ENCODE data around the gene CCDC14. TPM values are rescaled to one million over a fixed set of nuclear protein-coding genes. Genes with fewer than 3 reads are reported as not detected.

Gene CCDC14
- total and polyA plus RNA-seq, 2 experiments from 2014 or later = 52.5 to 113 TPM

GRCh38 chr3:123934250-123934649 is 26.8 kb downstream of the CCDC14 start:
- no peaks in the 10 kb centered on the region for H3F3A ChIP-seq (replicated peaks; ENCODE audit: low read depth)
- H3K27ac Mint-ChIP-seq = no peak overlapping the region
- no peak overlapping the region for H3K4me3 Mint-ChIP-seq
- H3K36me3 Mint-ChIP-seq (ENCODE audit: low read depth) = peaks cover 50% of the 10 kb centered on the region
- no peaks in the 10 kb centered on the region for H3K79me2 ChIP-seq (replicated peaks; ENCODE audit: insufficient read depth)
- no peak overlapping the region for H3K27ac ChIP-seq (ENCODE audit: low read depth)
- peaks cover 13% of the 10 kb centered on the region for H3K36me3 ChIP-seq (ENCODE audit: insufficient read depth)
- H3K9me2 ChIP-seq (ENCODE audit: insufficient read depth) = no peaks in the 10 kb centered on the region
- TF ChIP-seq STAT1 (IDR thresholded peaks at IDR 0.05; ENCODE audit: unreplicated experiment) = no peak
- no peak for TF ChIP-seq ZNF114 (CRISPR knock-in tag; IDR thresholded peaks at IDR 0.05)
- TF ChIP-seq POLR2AphosphoS5 (IDR thresholded peaks at IDR 0.05; ENCODE audit: low read depth) = no peak
- H4K20me1 ChIP-seq (replicated peaks; ENCODE audit: insufficient read depth) = no peaks in the 10 kb centered on the region
- no peaks in the 10 kb centered on the region for H3K4me1 Mint-ChIP-seq
- no peaks in the 10 kb centered on the region for H3K27me3 ChIP-seq (ENCODE audit: insufficient read depth)
- H3K9me3 Mint-ChIP-seq = no peaks in the 10 kb centered on the region
- DNase-seq (ENCODE audit: low spot score) = no peak
- H3K4me3 ChIP-seq = no peak overlapping the region
- H3K4me1 ChIP-seq (ENCODE audit: insufficient read depth) = no peaks in the 10 kb centered on the region
- no peak overlapping the region for H3K4me2 ChIP-seq
- ATAC-seq = no peak
- no peak overlapping the region for H2AFZ ChIP-seq
- no peaks in the 10 kb centered on the region for H3K27me3 Mint-ChIP-seq (ENCODE audit: insufficient read depth, low read depth, poor library complexity)

DNA sequence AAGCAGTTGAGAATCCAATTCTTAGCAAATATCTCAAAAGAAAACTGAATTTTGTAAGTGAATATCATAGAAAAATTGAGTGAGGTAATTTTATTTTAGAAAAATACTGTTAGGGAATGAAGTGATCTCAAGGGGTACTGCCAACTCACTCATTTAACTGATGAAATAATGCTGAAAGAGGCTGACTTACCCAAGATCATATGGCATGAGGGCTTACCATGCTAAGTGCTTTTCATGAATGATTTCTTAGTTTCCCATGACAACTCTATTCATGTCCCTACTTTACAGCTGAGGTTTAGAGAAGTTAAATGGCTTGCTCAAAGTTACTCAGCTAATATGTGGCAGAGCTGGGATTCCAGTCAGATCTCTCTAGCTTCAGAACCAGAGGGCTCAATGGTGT is 30.6 kb downstream of the CCDC14 start:
- no peaks in the 10 kb centered on the region for H3K9me3 Mint-ChIP-seq
- no peaks in the 10 kb centered on the region for H3K27me3 Mint-ChIP-seq (ENCODE audit: insufficient read depth, low read depth, poor library complexity)
- Histone ChIP-seq H3K9me2 (ENCODE audit: insufficient read depth) (no peaks in the 10 kb centered on the region), H2AFZ (no peak overlapping the region), H3K36me3 (ENCODE audit: insufficient read depth) (peaks cover 13% of the 10 kb centered on the region), H3F3A (replicated peaks; ENCODE audit: low read depth) (no peaks in the 10 kb centered on the region), H3K4me2 (no peak overlapping the region), H3K4me1 (ENCODE audit: insufficient read depth) (no peaks in the 10 kb centered on the region), H3K79me2 (replicated peaks; ENCODE audit: insufficient read depth) (no peaks in the 10 kb centered on the region), H3K27me3 (ENCODE audit: insufficient read depth) (no peaks in the 10 kb centered on the region), H4K20me1 (replicated peaks; ENCODE audit: insufficient read depth) (no peaks in the 10 kb centered on the region), H3K4me3 (no peak overlapping the region), H3K27ac (ENCODE audit: low read depth) (no peak overlapping the region)
- no peaks in the 10 kb centered on the region for H3K4me1 Mint-ChIP-seq
- H3K36me3 Mint-ChIP-seq (ENCODE audit: low read depth) = peaks cover 51% of the 10 kb centered on the region
- no peak overlapping the region for H3K27ac Mint-ChIP-seq
- ATAC-seq = no peak
- no peak for TF ChIP-seq JUNB (IDR thresholded peaks at IDR 0.05; ENCODE audit: unreplicated experiment)
- TF ChIP-seq STAT1 (IDR thresholded peaks at IDR 0.05; ENCODE audit: unreplicated experiment) = no peak
- TF ChIP-seq POLR2AphosphoS5 (IDR thresholded peaks at IDR 0.05; ENCODE audit: low read depth) = no peak
- TF ChIP-seq EZH2 (IDR thresholded peaks at IDR 0.05; ENCODE audit: low read depth, unreplicated experiment) = no peak
- TF ChIP-seq NANOG (IDR thresholded peaks at IDR 0.05; ENCODE audit: borderline replicate concordance) = no peak
- H3K4me3 Mint-ChIP-seq = no peak overlapping the region
- DNase-seq (ENCODE audit: low spot score) = no peak

GRCh38 chr3:123929325-123929724 is 31.7 kb downstream of the CCDC14 start:
- Mint-ChIP-seq H3K36me3 (ENCODE audit: low read depth) (peaks cover 57% of the 10 kb centered on the region), H3K27ac (no peak overlapping the region), H3K27me3 (ENCODE audit: insufficient read depth, low read depth, poor library complexity) (no peaks in the 10 kb centered on the region), H3K4me1 (no peaks in the 10 kb centered on the region), H3K4me3 (no peak overlapping the region), H3K9me3 (no peaks in the 10 kb centered on the region)
- ATAC-seq = no peak
- Histone ChIP-seq H3K4me1 (ENCODE audit: insufficient read depth) (no peaks in the 10 kb centered on the region), H3K27ac (ENCODE audit: low read depth) (no peak overlapping the region), H3K4me3 (no peak overlapping the region), H3K79me2 (replicated peaks; ENCODE audit: insufficient read depth) (no peaks in the 10 kb centered on the region), H3K9me2 (ENCODE audit: insufficient read depth) (no peaks in the 10 kb centered on the region), H3F3A (replicated peaks; ENCODE audit: low read depth) (no peaks in the 10 kb centered on the region), H3K36me3 (ENCODE audit: insufficient read depth) (peaks cover 13% of the 10 kb centered on the region), H2AFZ (no peak overlapping the region), H4K20me1 (replicated peaks; ENCODE audit: insufficient read depth) (no peaks in the 10 kb centered on the region), H3K27me3 (ENCODE audit: insufficient read depth) (no peaks in the 10 kb centered on the region), H3K4me2 (no peak overlapping the region)
- DNase-seq (ENCODE audit: low spot score) = no peak
- TF ChIP-seq STAT1 (IDR thresholded peaks at IDR 0.05; ENCODE audit: unreplicated experiment) = no peak
- no peak for TF ChIP-seq JUNB (IDR thresholded peaks at IDR 0.05; ENCODE audit: unreplicated experiment)
- TF ChIP-seq POLR2AphosphoS5 (IDR thresholded peaks at IDR 0.05; ENCODE audit: low read depth) = no peak
- TF ChIP-seq, protein P1, sequence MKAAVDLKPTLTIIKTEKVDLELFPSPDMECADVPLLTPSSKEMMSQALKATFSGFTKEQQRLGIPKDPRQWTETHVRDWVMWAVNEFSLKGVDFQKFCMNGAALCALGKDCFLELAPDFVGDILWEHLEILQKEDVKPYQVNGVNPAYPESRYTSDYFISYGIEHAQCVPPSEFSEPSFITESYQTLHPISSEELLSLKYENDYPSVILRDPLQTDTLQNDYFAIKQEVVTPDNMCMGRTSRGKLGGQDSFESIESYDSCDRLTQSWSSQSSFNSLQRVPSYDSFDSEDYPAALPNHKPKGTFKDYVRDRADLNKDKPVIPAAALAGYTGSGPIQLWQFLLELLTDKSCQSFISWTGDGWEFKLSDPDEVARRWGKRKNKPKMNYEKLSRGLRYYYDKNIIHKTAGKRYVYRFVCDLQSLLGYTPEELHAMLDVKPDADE (IDR thresholded peaks at IDR 0.05) = no peak
- TF ChIP-seq ZNF331 (CRISPR knock-in tag; IDR thresholded peaks at IDR 0.05; ENCODE audit: low read depth) = no peak
- TF ChIP-seq, protein P2, sequence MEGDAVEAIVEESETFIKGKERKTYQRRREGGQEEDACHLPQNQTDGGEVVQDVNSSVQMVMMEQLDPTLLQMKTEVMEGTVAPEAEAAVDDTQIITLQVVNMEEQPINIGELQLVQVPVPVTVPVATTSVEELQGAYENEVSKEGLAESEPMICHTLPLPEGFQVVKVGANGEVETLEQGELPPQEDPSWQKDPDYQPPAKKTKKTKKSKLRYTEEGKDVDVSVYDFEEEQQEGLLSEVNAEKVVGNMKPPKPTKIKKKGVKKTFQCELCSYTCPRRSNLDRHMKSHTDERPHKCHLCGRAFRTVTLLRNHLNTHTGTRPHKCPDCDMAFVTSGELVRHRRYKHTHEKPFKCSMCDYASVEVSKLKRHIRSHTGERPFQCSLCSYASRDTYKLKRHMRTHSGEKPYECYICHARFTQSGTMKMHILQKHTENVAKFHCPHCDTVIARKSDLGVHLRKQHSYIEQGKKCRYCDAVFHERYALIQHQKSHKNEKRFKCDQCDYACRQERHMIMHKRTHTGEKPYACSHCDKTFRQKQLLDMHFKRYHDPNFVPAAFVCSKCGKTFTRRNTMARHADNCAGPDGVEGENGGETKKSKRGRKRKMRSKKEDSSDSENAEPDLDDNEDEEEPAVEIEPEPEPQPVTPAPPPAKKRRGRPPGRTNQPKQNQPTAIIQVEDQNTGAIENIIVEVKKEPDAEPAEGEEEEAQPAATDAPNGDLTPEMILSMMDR (conservative IDR thresholded peaks at IDR 0.05; ENCODE audit: low read depth in 2 of 2) = no peak
